ENCODE measurements around the gene FSTL5.
A peak's percentile ranks its signal among the peaks of the same experiment; 100 is the strongest.
"Not testable (repeated sequence)": the region's sequence is repeated elsewhere in the genome, so short reads cannot be mapped to it uniquely, and the experiment has no call there.

The FSTL5 gene

DNA sequence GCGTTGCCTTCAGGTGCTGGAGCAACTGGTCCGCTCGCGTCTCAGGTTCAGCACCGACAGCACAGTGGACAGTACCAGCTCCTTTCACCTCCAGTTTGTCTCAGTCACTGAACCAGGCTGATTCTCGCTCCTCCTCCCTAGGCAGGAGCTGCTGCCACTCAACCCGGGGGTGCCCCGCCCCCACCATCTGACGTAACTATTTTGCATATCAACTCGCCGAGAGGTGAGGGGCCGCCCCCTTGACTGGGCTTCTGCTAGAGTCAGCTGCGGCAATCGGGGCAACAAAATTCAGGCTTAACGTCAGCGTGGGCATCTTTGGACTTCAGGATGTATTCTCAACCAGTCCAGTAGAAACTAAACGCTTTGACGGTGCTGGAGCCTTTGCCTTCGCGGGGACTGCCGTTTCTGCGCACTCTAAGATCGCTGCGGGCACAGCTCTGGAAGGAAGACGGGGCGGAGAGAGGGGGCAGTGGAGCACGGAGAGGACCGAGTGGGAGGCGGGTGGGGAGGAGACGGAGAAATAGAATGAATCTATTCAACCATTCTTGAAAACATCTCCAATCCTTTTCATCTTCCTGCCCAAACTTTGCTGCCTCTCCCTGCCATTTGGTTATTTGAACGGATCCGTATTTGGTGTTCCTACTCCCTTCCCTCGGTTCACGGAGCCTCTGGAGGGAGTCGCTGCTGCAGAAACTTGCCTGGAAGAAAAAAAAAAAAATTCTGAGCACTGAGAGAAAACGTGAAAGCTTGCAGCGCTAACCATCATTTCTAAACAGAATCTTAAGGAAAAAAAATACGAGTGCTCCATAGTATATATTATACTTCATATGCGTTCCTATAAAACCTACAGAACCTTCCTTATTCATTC lies at the start of gene FSTL5:
Gene FSTL5 (minus strand): TSS at position 109 of the 868 bp plus-strand sequence. CDS start 52,604 bp downstream, outside the sequence.
- DNase-seq (ENCODE audit: insufficient read length, low spot score) (peak; percentile 65), FAIRE-seq (peak; percentile 91)

DNA sequence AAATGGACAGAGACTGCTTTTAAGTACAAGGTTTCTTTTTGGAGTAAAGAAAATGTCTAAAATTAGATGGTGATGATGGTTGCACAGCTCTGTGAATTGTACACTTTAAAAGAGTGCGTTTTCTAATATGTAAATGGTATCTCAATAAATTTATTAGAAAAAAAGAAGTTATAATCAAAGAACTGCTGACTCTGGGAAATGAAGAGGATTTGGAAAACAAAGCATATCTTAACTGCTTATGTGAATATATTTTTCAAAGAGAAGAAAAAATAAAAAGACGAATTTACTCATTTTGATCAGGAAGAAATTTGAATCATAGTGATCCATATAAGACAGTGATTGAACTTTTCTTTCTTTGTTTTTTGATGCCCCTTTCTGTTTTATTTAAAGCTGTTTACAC lies 45.9 kb upstream of the FSTL5 start:
- DNase-seq (ENCODE audit: insufficient read length, low spot score) (no peak), FAIRE-seq (no peak)

DNA sequence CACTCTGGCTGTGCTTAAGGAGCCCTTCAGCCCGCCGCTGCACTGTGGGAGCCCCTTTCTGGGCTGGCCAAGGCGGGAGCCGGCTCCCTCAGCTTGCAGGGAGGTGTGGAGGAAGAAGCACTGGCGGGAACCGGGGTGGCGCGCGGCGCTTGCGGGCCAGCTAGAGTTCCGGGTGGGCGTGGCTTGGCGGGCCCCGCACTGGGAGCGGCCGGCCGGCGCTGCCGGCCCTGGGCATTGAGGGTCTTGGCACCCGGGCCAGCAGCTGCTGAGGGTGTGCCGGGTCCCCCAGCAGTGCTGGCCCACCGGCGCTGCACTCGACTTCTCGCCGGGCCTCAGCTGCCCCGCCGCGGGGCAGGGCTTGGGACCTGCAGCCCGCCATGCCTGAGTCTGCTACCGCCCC lies 39.7 kb upstream of the FSTL5 start:
- not testable (repeated sequence) for DNase-seq (ENCODE audit: insufficient read length, low spot score); FAIRE-seq

DNA sequence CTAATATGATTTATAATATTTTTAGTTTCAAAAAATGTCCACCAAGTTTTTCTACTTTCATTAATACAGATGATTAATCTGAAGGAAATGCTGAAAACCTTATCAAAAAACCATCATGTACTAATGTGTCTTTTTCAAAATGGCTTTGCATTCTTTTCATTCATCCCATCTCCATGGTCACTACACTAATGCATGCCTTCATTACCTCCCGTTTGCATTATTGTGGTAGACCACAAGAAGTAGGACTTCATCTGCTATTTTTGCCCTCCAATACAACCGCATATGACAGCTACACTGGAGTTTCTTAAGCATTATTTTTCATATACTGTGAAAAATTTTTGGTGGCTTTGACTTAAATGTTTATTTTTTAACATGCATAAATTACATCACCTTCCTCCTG lies 37.9 kb upstream of the FSTL5 start:
- DNase-seq (ENCODE audit: insufficient read length, low spot score) (peak; percentile 53), FAIRE-seq (no peak)

DNA sequence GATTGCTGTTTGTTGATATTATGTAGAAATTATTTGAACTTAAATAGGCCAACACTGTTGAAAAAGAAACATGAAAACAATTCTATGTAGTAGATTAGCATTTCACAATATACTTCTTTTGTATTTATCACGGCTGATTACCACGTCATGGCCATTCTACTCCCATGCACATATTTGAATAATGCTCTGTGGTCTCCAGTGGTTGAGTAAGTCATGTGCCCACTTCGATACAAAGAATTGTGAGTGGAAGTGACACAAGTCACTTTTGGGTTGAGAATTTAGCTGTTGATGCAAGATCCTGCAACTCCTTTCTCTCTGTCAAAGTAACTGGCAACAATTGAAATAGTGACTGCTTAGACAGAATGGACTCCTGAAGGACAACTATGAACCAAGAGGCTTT lies 6.7 kb upstream of the FSTL5 start:
- no peak for FAIRE-seq
- DNase-seq (ENCODE audit: insufficient read length, low spot score) = no peak

DNA sequence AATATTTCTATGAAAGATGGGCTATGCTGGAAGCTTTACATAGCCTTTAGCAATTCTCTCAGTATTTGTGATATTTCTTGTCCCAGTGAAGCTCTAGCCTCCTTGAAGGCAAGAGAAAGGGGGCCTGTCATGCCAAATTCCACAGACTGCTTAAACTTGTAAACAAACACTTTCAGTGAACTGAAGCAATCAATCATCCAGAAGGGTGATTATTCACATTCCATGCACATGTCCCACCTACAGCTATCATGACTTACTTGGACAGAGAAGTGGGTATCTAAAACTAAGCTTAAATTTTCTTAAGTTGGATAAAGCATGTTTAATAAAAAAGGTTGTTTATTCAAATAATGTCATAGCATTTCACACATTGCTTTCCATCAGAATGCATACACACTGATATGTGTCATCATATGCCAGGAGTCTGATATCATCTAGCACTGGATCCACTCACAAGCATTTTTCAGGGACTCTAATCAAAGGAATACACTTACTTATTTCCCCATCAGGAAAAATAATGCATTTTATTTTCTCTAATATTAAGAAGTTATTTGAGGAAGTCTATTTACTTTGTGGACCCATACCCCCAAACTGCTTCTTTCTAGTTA lies 1.2 kb upstream of the FSTL5 start:
- FAIRE-seq = no peak
- DNase-seq (ENCODE audit: insufficient read length, low spot score) = no peak

DNA sequence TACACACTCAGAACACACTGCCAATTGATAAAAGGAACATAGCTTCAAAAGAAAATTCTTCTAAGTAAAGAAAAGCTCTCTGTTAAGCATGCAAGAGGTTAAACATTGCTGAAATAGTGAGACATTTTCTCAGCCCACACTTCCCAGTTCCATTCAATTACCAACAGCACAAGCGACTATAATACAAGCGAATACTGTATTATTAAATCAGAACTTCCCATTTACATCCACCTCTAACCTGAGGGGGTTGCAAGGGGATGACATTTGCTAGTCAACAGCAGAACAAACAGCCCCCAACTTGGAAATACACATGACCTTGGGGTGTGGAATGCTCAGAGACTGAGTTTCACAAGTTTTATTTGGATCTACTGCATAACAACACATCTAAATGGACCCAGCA lies 1.1 kb downstream of the FSTL5 start:
- no peak for FAIRE-seq

DNA sequence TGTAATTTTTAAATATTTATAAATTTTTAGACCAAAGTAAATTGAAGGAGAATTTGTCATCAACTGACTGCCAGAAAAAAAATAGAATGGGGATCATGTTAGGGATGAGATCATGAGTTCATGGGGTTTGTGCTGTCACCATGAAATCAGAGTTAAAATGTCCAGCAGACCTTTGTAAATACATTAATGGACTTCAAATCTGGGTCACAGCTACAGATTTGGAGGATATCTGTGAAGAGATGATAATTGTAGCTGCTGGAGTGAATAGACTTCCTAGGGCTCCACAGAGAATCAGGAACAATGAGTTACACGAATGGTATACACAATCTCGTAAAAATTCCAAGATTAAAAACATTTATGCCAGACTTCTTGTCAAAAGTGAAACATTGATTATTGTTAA lies 6.6 kb downstream of the FSTL5 start:
- DNase-seq (ENCODE audit: insufficient read length, low spot score) = no peak
- no peak for FAIRE-seq

More for the DNA sequence above, 1.1 kb downstream of the FSTL5 start:
- no peak for DNase-seq (ENCODE audit: insufficient read length, low spot score)

DNA sequence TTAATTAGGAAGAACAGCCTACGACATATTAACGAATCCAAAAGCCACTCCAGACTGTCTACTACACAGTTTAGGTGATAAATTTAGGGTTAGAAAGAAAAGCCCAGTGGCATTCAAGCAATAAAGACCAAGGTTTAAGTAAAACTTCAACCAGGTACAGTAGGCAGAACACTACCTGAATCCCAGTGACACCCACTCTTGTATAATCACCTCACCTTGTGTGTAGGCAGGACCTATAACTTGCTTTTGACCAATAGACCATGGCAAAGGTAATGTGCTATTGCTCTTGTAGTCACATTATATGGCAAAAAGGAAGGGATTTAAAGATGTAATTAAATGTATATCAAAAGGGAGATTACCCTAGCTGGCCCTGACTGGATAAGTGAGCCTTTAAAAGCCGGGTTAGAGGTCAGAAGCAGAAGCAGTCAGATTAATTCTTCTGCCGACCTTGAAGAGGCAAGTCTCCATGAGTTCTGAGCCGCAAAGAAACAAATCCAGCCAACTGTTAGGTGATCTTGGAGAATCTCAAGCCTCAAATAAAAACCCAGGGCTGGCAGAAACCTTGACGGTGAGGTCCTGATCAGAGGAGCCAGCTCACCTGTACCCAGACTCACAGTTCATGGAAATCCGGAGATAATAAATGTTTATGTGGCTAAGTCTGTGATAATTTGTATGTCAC lies 8.8 kb downstream of the FSTL5 start:
- FAIRE-seq = no peak
- DNase-seq (ENCODE audit: insufficient read length, low spot score) = no peak

DNA sequence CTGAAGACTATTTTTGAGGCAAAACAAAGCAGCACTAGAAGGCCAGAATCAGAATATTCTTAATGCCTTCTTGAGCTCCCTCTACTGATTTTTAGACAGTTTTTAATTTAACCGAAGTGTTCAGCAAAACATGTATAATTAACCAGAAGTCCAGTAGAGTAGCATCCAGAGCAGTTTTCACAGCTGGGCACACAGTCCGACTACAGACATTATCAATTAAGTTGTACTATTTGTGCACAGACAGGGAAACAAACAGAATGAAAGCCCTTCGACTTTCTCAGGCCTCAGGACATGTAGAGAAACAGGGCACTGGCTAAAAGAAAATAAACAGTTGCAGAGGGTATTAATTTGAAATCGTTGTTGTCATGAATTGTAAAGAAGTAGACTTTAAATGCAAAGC lies 11.9 kb downstream of the FSTL5 start:
- DNase-seq (ENCODE audit: insufficient read length, low spot score) = no peak
- FAIRE-seq = no peak

DNA sequence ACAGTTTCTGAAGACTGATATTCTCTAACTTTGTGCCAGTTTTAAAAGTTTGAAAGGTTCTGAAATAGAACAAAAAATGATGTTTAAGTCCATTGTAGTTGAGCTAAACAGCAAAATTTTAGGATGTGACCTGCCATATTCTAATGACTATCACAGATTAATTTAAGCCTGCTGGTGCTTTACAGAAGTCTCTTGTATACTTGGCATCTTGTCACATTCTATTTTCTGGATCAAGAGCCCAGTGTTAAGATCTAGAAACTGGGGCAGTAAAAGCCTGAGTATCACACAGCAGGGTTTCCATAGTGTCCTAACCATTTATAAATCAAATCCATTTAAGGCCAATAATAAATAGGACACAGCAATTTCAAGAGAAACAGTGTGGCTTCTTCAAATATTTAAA lies 12.4 kb downstream of the FSTL5 start:
- DNase-seq (ENCODE audit: insufficient read length, low spot score) = no peak
- no peak for FAIRE-seq

DNA sequence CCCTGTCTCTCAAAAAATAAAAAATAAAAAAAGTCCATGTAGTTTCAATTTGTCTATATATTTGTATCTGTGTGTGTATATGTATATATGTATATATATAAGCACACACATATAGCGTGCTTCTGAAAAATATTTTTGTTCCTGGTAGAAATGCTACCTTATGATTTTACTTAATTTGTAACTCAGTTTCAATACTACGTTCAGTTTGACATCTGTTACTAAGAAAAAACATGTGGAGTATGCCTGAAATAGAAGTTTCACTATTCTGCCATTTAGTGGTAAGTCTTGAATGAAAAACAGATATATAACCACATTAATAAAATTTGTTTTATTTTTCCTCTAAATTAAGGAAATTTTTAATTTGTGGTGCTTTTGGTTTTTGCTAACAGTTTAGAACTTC lies 14.2 kb downstream of the FSTL5 start:
- DNase-seq (ENCODE audit: insufficient read length, low spot score) (no peak), FAIRE-seq (no peak)

DNA sequence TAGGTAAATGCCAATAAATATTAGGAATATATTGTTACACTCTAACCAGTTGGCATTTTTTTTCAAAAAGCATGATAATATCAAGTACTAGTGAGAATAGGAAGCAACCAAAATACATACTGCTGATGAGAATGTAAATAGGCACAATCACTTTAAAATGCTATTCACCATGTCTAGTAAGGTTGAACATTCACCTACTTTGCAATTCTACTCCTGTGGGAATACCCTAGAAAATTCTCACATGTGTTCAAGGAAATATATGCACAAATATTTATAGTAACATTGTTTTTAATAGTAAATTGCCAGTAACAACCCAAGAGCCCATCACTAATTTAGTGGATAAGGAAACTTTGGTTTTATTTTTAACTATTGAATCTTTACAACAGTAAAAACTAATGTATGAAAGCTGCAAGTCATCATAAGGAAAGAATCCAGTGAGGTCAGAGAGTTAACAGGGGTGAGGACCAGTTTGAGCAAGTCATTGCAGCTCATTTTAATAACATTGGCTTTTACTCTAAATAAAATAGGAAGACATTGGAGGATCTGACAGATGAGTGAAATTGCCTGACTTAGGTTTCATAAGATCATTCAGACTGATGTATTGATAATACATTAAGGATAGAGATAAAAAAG lies 23.6 kb downstream of the FSTL5 start:
- FAIRE-seq (no peak), DNase-seq (ENCODE audit: insufficient read length, low spot score) (no peak)

DNA sequence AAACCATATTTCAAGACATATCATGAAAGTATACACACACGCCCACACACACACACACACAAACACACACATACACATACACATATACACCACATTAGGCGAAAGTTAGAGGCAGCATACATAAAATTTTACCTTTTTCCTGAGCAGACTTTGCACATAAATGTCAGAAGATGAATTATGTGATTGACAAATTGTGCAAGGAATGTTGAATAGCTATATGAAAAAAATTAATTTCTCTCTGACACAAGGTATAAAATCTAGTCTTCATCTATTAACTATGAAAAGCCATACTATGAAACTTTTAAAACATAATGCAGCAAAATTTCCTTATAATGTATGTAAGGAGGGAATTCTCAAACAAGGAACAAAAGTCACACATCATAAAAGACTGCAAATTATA lies 24.4 kb downstream of the FSTL5 start:
- no peak for FAIRE-seq
- DNase-seq (ENCODE audit: insufficient read length, low spot score) = no peak

DNA sequence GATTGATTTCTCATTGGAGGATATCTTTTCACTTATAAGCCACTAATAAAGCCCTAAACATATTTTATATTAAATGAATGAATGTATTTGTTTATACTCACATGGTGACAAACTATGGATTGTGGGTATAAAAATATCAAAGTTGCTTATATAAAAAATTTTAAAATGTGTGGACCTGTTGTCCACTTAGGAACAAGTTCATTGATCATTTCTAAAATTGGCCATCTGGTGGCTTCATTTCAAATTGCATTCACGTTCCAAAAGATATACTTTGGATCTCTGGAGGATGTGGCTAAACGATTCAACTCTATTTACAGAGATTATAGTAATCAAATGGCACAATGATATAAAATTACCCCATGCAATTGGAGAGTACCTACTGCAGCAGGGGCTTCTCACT lies 32.5 kb downstream of the FSTL5 start:
- DNase-seq (ENCODE audit: insufficient read length, low spot score) (no peak), FAIRE-seq (no peak)

DNA sequence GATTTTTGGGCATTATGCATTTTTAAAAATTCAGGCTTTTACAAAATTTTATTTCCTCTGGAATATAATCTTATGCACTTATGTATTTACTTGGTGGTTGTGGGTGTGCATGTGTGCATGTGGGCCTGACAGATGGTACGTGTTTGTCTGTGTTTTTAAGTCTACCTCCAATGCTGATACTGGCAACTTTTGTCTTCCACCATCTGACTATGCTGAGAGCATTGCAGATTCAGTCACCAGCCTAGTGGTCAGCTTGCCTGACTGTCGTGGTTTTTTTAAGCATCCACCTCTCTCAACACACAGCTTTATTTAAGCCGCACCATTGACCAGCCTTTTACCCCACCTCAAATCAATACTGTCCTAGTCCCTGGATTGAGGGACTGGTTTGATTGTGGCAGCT lies 37.1 kb downstream of the FSTL5 start:
- FAIRE-seq = no peak

DNA sequence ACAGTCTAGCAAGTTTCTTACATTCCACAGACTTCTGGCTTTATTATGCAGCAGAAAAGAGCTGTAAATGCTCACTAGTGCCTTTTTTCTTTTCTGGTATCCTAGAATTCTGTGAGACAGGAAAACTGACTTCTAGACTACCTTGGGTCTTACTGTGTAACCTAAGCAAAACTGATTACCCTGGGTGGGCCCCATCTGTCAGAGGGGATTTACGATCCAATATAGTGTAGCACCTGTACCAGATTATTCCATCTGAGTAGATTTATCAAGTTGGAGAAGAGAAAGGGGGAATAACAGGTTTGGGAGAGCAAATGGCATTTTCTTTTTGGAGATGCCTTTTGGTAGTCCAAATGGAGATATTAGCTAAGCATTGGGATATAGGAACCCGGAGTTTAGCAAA lies 46.7 kb downstream of the FSTL5 start:
- no peak for FAIRE-seq
- no peak for DNase-seq (ENCODE audit: insufficient read length, low spot score)

More for the DNA sequence above, 37.1 kb downstream of the FSTL5 start:
- no peak for DNase-seq (ENCODE audit: insufficient read length, low spot score)

DNA sequence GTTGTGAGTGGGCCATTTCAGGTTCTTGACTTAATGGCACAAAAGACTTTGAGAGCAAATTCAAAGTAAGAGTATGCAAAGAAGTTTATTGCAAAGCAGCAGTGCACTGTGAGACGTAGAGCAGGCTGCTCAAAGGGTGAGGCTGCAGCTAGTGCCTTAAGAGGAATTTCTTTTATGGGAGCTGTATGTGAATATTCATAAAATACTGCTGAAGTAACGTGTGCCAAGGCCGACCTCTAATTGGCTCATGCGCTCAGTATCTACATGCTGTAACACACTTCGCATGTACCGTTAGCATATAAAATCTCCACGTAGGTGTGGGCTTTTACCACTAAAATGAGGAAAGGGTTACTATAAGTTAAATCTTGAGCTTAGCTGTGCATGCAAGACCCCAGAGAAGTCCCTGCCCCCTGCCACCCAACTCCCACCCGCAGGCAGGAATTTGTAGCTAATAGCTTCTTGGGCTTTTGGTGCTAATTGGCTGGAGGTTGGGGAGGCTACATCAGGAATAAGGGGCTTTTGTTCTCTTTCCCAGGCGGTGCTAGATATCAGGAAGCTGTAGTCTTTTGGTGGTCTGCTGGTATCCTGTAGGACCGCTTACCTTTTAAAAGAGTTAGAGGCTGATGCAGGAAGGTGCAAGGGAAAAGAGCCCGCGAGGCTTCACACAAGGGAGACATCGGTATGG lies 47.6 kb downstream of the FSTL5 start:
- FAIRE-seq (no peak), DNase-seq (ENCODE audit: insufficient read length, low spot score) (no peak)

DNA sequence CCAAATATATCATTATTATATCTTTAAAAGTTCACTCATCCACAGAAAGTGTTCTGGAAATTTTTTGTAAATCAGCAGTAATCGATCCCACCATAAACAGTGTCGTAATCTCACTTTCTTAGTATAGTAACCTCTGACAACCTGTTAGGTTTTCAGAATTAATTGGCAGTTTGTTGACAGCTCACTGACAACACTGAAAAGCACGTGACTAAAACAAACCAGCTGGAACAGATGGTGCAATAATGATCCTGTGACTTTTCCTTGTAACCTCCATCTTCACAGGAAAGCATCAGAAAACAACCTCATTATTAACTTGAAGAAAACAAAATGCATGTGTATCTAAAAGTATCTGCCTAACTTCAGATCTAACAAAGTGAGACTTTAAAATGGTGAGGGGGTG lies 48.5 kb downstream of the FSTL5 start:
- no peak for DNase-seq (ENCODE audit: insufficient read length, low spot score)
- FAIRE-seq = no peak

DNA sequence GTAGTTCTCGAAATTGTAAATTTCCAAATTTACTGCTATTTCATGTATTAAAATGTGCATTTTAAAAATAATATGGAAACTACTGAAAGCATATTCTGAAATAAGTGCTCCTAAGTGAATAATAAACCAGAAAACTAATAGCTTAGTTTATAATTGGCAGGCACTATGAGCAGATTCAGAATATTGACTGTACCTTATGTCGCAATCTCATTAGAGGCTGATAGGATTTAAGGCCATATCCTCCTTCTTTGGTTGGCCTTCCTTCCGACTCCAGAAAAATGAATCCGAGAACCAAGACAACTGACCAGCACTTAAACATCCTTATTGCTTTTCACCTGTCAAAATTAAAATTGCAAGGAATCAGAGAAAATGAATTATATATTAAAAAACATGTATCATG lies 52.7 kb downstream of the FSTL5 start:
- DNase-seq (ENCODE audit: insufficient read length, low spot score) = no peak
- no peak for FAIRE-seq

Data from HTR-8/SVneo (cell line).